DLD1 (cell line): ENCODE results near the gene UHRF1.

Experiments used
- in situ Hi-C: cut with HindIII; loops from 2 replicates; pipeline ENCODE4 v1.10.0; 2017; ENCODE audit warnings: low sequenced_read_pairs

The UHRF1 gene

GRCh38 chr19:4987256-4987655 is 78.0 kb downstream of the UHRF1 start:
- in situ Hi-C loops, result no loop called here

- in situ Hi-C loops, result no loop called here
Measured at GRCh38 chr19:4987692-4988370, 78.5 kb downstream of the UHRF1 start.

GRCh38 chr19:4988770-4989251 is 79.5 kb downstream of the UHRF1 start:
- in situ Hi-C loops, result no loop called here

- in situ Hi-C loops, result no loop called here
Measured at GRCh38 chr19:4990306-4990705, 81.0 kb downstream of the UHRF1 start.

GRCh38 chr19:4991538-4991937 is 82.2 kb downstream of the UHRF1 start:
- in situ Hi-C loops, result no loop called here

- in situ Hi-C loops, result no loop called here
Measured at GRCh38 chr19:4991996-4992698, 82.8 kb downstream of the UHRF1 start.

- in situ Hi-C loops, result no loop called here
Measured at GRCh38 chr19:4993683-4994082, 84.4 kb downstream of the UHRF1 start.

GRCh38 chr19:4996701-4997100 is 87.4 kb downstream of the UHRF1 start:
- in situ Hi-C loops, result no loop called here

GRCh38 chr19:4997297-4997696 is 88.0 kb downstream of the UHRF1 start:
- in situ Hi-C loops, result no loop called here

- in situ Hi-C loops, result no loop called here
Measured at GRCh38 chr19:5000120-5000611, 90.9 kb downstream of the UHRF1 start.

- in situ Hi-C loops, result no loop called here
Measured at GRCh38 chr19:5001615-5002014, 92.3 kb downstream of the UHRF1 start.

- in situ Hi-C loops, result no loop called here
Measured at GRCh38 chr19:5002143-5002542, 92.8 kb downstream of the UHRF1 start.

GRCh38 chr19:5003781-5004180 is 94.5 kb downstream of the UHRF1 start:
- in situ Hi-C loops, result no loop called here

GRCh38 chr19:5005096-5005495 is 95.8 kb downstream of the UHRF1 start:
- in situ Hi-C loops, result no loop called here

- in situ Hi-C loops, result no loop called here
Measured at GRCh38 chr19:5006201-5006600, 96.9 kb downstream of the UHRF1 start.

GRCh38 chr19:5006821-5007220 is 97.5 kb downstream of the UHRF1 start:
- in situ Hi-C loops, result no loop called here
